HG03571 (cell line): ENCODE data around the gene PHOX2A.

ENCODE experiments used
- ATAC-seq: cut with Tn5 transposase; IDR thresholded peaks from one replicate; pipeline ENCODE4 v1.9.1; 2021; ENCODE audit not compliant: unreplicated experiment

The PHOX2A gene

DNA sequence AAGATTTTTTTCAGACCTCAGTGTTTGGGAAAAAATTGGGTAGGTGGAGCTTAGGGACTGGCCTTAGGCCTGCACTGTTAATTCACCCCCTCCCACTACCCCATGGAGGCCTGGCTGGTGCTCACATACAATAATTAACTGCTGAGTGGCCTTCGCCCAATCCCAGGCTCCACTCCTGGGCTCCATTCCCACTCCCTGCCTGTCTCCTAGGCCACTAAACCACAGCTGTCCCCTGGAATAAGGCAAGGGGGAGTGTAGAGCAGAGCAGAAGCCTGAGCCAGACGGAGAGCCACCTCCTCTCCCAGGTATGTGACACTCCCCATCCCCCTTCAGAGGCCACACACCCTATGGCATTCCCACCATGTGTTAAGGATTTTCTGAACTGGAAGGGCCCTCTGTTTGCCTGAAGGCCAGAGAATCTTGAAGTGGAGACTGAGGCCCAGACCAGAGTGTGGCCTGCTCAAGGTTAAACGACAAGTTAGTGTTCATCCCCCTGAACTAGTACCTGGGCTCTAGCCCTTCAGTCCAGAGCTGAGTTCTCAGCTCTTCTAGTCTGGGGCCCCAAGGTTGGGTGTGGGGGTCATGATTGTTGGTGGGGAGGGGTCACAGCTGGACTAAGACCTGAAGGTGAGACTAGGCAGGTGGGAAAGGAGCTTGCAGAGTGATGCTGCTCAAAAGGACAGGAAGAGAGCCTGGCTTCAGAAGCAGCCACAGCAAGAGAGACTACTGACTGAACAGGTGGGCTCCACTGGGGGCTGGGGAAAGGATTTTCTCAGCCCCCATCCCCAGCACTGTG, 54.3 kb downstream of the PHOX2A start:
- no peak for ATAC-seq
